Measurements from ENCODE around the gene RIMBP2. TPM values are rescaled to one million over a fixed set of nuclear protein-coding genes. Genes with fewer than 3 reads are reported as not detected.

Gene RIMBP2
- total RNA-seq, 1 experiment from 2014 or later = not detected

DNA sequence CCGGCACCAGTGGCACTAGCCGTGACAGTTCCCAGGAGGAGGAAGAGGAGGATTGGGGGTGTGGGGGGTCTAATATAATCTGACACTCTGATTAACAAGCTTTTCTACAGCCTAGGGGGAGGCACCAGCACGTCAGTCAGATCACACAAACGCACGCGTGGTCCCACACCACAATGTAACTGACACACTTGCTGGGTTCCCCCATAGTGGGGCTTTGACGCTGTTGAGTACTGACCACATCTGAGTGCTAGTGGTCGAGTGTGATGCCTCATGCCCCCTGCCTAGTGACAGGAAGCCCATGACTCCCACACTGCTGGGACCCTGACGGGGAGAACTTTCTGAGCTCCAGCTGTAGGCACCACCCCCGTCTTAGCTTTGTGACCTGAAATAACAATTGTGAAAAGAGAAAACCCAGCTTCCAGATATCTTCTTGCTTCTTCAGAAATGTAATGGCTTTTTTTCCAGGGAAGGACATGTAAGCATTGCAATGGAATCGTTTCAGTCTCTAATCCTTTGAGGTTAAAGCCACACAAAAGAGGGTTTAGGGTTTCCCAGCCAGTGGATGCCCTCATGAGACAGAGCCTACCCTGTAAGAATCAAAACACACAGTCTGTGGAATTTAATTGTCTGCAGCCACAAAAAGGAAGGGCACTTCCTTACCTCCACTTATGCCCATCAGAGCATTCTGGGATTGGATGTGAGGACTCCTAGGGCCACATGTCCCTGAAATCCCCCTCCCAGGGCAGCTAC lies 194.5 kb downstream of the RIMBP2 start:
- H3K9me3 ChIP-seq = no peaks in the 10 kb centered on the region
- H3K4me1 ChIP-seq = no peaks in the 10 kb centered on the region
- Mint-ChIP-seq H3K9me3 (ENCODE audit: unreplicated experiment) (no peaks in the 10 kb centered on the region), H3K4me1 (ENCODE audit: low read depth, unreplicated experiment) (no peaks in the 10 kb centered on the region), H3K4me3 (ENCODE audit: unreplicated experiment) (no peak overlapping the region), H3K27me3 (ENCODE audit: insufficient read depth, unreplicated experiment) (peaks cover 16% of the 10 kb centered on the region), H3K27ac (ENCODE audit: unreplicated experiment) (no peak overlapping the region), H3K36me3 (ENCODE audit: insufficient read depth, unreplicated experiment) (no peaks in the 10 kb centered on the region)
- POLR2A ChIA-PET = no interaction called here
- TF ChIP-seq, protein P1, sequence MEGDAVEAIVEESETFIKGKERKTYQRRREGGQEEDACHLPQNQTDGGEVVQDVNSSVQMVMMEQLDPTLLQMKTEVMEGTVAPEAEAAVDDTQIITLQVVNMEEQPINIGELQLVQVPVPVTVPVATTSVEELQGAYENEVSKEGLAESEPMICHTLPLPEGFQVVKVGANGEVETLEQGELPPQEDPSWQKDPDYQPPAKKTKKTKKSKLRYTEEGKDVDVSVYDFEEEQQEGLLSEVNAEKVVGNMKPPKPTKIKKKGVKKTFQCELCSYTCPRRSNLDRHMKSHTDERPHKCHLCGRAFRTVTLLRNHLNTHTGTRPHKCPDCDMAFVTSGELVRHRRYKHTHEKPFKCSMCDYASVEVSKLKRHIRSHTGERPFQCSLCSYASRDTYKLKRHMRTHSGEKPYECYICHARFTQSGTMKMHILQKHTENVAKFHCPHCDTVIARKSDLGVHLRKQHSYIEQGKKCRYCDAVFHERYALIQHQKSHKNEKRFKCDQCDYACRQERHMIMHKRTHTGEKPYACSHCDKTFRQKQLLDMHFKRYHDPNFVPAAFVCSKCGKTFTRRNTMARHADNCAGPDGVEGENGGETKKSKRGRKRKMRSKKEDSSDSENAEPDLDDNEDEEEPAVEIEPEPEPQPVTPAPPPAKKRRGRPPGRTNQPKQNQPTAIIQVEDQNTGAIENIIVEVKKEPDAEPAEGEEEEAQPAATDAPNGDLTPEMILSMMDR (IDR thresholded peaks at IDR 0.05; ENCODE audit: insufficient read depth in 1 of 2, low read depth in 1 of 2, low read length in 1 of 2, severe bottlenecking in 1 of 2, unreplicated experiment in 1 of 2) = no peak
- no peaks in the 10 kb centered on the region for H3K36me3 ChIP-seq (ENCODE audit: control insufficient read depth, insufficient read depth, low read length)
- BruUV-seq (replicated peaks) = no TSS peak
- CTCF ChIA-PET = no interaction called here
- no peak for DNase-seq
- intact Hi-C loops (cut with micrococcal nuclease; ENCODE audit: unreplicated experiment) = no loop called here
- no peaks in the 10 kb centered on the region for H3K27me3 ChIP-seq (replicated peaks; ENCODE audit: control insufficient read depth, insufficient read depth, low read length)
- H3K4me3 ChIP-seq (ENCODE audit: low read depth, low read length) = no peak overlapping the region

DNA sequence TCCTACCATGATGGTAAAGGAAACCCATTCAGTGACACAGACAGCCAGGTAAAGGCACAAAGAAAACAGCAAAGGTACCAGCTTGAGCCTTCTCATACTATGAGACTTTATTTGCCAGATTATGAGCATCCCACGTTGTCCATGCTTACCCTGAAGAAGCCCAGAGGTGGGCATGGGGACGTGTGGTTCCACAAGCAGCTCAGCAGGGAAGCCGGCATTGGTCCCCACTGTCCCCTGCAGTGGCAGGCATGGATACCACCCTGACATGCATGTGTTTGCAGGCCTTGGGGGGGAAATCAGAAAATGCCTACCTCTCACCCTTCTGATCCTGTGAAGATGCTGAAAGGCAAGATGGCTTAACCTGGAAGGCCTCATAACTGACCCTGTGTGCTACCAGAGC lies 195.3 kb downstream of the RIMBP2 start:
- H3K27me3 Mint-ChIP-seq (ENCODE audit: insufficient read depth, unreplicated experiment) = peaks cover 16% of the 10 kb centered on the region
- Histone ChIP-seq H3K4me3 (ENCODE audit: low read depth, low read length) (no peak overlapping the region), H3K36me3 (ENCODE audit: control insufficient read depth, insufficient read depth, low read length) (no peaks in the 10 kb centered on the region), H3K9me3 (no peaks in the 10 kb centered on the region), H3K4me1 (no peaks in the 10 kb centered on the region), H3K27me3 (replicated peaks; ENCODE audit: control insufficient read depth, insufficient read depth, low read length) (no peaks in the 10 kb centered on the region)
- no peaks in the 10 kb centered on the region for H3K36me3 Mint-ChIP-seq (ENCODE audit: insufficient read depth, unreplicated experiment)
- no peak for DNase-seq
- H3K4me3 Mint-ChIP-seq (ENCODE audit: unreplicated experiment) = no peak overlapping the region
- intact Hi-C loops (cut with micrococcal nuclease; ENCODE audit: unreplicated experiment) = no loop called here
- H3K27ac Mint-ChIP-seq (ENCODE audit: unreplicated experiment) = no peak overlapping the region
- ChIA-PET CTCF (no interaction called here), POLR2A (no interaction called here)
- no peaks in the 10 kb centered on the region for H3K4me1 Mint-ChIP-seq (ENCODE audit: low read depth, unreplicated experiment)
- TF ChIP-seq, protein P1 (IDR thresholded peaks at IDR 0.05; ENCODE audit: insufficient read depth in 1 of 2, low read depth in 1 of 2, low read length in 1 of 2, severe bottlenecking in 1 of 2, unreplicated experiment in 1 of 2) = no peak
- no TSS peak for BruUV-seq (replicated peaks)
- H3K9me3 Mint-ChIP-seq (ENCODE audit: unreplicated experiment) = no peaks in the 10 kb centered on the region

DNA sequence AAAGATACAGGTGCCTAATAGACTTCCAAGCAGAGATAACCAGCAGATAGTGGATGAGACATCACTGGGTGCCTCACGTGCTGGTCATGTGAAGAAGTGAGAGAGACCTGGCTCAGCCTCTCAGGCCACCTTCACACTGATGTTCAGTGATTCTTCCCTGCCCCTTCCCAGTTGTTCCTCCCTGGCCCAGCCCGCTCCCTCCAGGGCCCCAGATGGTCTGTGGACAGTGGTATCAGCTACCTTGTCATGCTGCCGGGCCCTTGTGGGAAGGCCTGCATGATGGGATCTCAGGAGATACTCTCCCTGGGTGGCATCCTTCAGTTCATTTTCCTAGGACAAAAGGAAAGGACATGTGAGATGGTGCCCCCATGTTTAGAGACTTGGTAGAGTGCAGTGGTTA lies 198.5 kb downstream of the RIMBP2 start:
- Mint-ChIP-seq H3K27ac (ENCODE audit: unreplicated experiment) (no peak overlapping the region), H3K4me1 (ENCODE audit: low read depth, unreplicated experiment) (no peaks in the 10 kb centered on the region), H3K9me3 (ENCODE audit: unreplicated experiment) (no peaks in the 10 kb centered on the region), H3K4me3 (ENCODE audit: unreplicated experiment) (no peak overlapping the region), H3K36me3 (ENCODE audit: insufficient read depth, unreplicated experiment) (no peaks in the 10 kb centered on the region), H3K27me3 (ENCODE audit: insufficient read depth, unreplicated experiment) (peaks cover 2% of the 10 kb centered on the region)
- CTCF ChIA-PET = no interaction called here
- no peak for DNase-seq
- intact Hi-C loops (cut with micrococcal nuclease; ENCODE audit: unreplicated experiment) = no loop called here
- TF ChIP-seq, protein P1 (IDR thresholded peaks at IDR 0.05; ENCODE audit: insufficient read depth in 1 of 2, low read depth in 1 of 2, low read length in 1 of 2, severe bottlenecking in 1 of 2, unreplicated experiment in 1 of 2) = no peak
- H3K27me3 ChIP-seq (replicated peaks; ENCODE audit: control insufficient read depth, insufficient read depth, low read length) = no peaks in the 10 kb centered on the region
- POLR2A ChIA-PET = no interaction called here
- no peaks in the 10 kb centered on the region for H3K36me3 ChIP-seq (ENCODE audit: control insufficient read depth, insufficient read depth, low read length)
- no TSS peak for BruUV-seq (replicated peaks)
- no peaks in the 10 kb centered on the region for H3K4me1 ChIP-seq
- H3K4me3 ChIP-seq (ENCODE audit: low read depth, low read length) = no peak overlapping the region
- no peaks in the 10 kb centered on the region for H3K9me3 ChIP-seq

All from Caco-2 (cell line).